ENCODE measurements around the gene ANO1. TPM values are rescaled to one million over a fixed set of nuclear protein-coding genes. Genes with fewer than 3 reads are reported as not detected.
A peak's percentile ranks its signal among the peaks of the same experiment; 100 is the strongest.

The ANO1 gene
- total RNA-seq, 4 donors from 2014 or later = 25.3 to 107 (median 48.8) TPM

- H3K9me3 ChIP-seq = no peaks in the 10 kb centered on the region
- peaks cover 0 to 61% (median 4%) of the 10 kb centered on the region in 4 donors for H3K27me3 ChIP-seq
- DNase-seq (ENCODE audit: extremely low spot score) = no peak
- H3K4me3 ChIP-seq = no peak overlapping the region
- no peak for TF ChIP-seq CTCF (IDR thresholded peaks at IDR 0.05)
- TF ChIP-seq EP300 (IDR thresholded peaks at IDR 0.05) = no peak
- TF ChIP-seq POLR2A (IDR thresholded peaks at IDR 0.05; ENCODE audit: low read depth) = no peak
- TF ChIP-seq POLR2AphosphoS5 (IDR thresholded peaks at IDR 0.05) = no peak
- 88% methylated on average over 4 of the region's 4 CpGs for WGBS
- no peaks in the 10 kb centered on the region for H3K36me3 ChIP-seq
- H3K4me1 ChIP-seq = peaks cover 0 to 13% (median 7%) of the 10 kb centered on the region in 4 donors
- H3K27ac ChIP-seq (replicated peaks in 1 of 4) = no peak overlapping the region
- intact Hi-C loops (cut with DNase I) = no loop called here
These were observed 4.7 kb downstream of the ANO1 start for GRCh38 chr11:70082829-70083228.

- Histone ChIP-seq H3K4me3 (no peak overlapping the region), H3K4me1 (no peaks in the 10 kb centered on the region), H3K27me3 (peaks cover 0 to 49% (median 1%) of the 10 kb centered on the region in 4 donors), H3K27ac (replicated peaks in 1 of 4) (peak overlapping the region in 1 of 4 donors; percentile 36), H3K36me3 (no peaks in the 10 kb centered on the region), H3K9me3 (no peaks in the 10 kb centered on the region)
- TF ChIP-seq POLR2A (IDR thresholded peaks at IDR 0.05; ENCODE audit: low read depth) (no peak), POLR2AphosphoS5 (IDR thresholded peaks at IDR 0.05) (no peak), EP300 (IDR thresholded peaks at IDR 0.05) (no peak), CTCF (IDR thresholded peaks at IDR 0.05) (no peak)
- DNase-seq (ENCODE audit: extremely low spot score) = no peak
- intact Hi-C loops (cut with DNase I) = no loop called here
- 92% methylated on average over 7 of the region's 15 CpGs for WGBS
These were observed 6.2 kb downstream of the ANO1 start for GRCh38 chr11:70084046-70084984.

GRCh38 chr11:70085815-70086769 lies 8.0 kb downstream of the ANO1 start:
- H3K27ac ChIP-seq (replicated peaks in 1 of 4) = no peak overlapping the region
- WGBS = 76% methylated on average over 9 of the region's 30 CpGs
- H3K4me3 ChIP-seq = no peak overlapping the region
- no peaks in the 10 kb centered on the region for H3K36me3 ChIP-seq
- intact Hi-C loops (cut with DNase I) = no loop called here
- TF ChIP-seq CTCF (IDR thresholded peaks at IDR 0.05) (no peak), EP300 (IDR thresholded peaks at IDR 0.05) (no peak)
- no peaks in the 10 kb centered on the region for H3K9me3 ChIP-seq
- no peak for DNase-seq (ENCODE audit: extremely low spot score)
- H3K4me1 ChIP-seq = peaks cover 0 to 6% (median 0%) of the 10 kb centered on the region in 4 donors
- H3K27me3 ChIP-seq = peaks cover 0 to 34% (median 0%) of the 10 kb centered on the region in 4 donors

- no peak for DNase-seq (ENCODE audit: extremely low spot score)
- Histone ChIP-seq H3K36me3 (no peaks in the 10 kb centered on the region), H3K9me3 (peaks cover 0 to 5% (median 0%) of the 10 kb centered on the region in 4 donors), H3K4me3 (no peak overlapping the region), H3K27me3 (peaks cover 0 to 41% (median 0%) of the 10 kb centered on the region in 4 donors), H3K4me1 (peaks cover 0 to 8% (median 1%) of the 10 kb centered on the region in 4 donors), H3K27ac (replicated peaks in 1 of 4) (peak overlapping the region in 1 of 4 donors; percentile 10)
- TF ChIP-seq CTCF (IDR thresholded peaks at IDR 0.05) (no peak), POLR2AphosphoS5 (IDR thresholded peaks at IDR 0.05) (no peak), POLR2A (IDR thresholded peaks at IDR 0.05; ENCODE audit: low read depth) (no peak), EP300 (IDR thresholded peaks at IDR 0.05) (no peak)
- 80% methylated on average over 13 of the region's 32 CpGs for WGBS
- intact Hi-C loops (cut with DNase I) = no loop called here
These were observed 9.5 kb downstream of the ANO1 start for GRCh38 chr11:70087446-70088167.

Measured in esophagus muscularis mucosa (tissue), 4 donors.